Osteocyte (in vitro differentiated cells): ENCODE data around the gene SLC5A12. TPM values are rescaled to one million over a fixed set of nuclear protein-coding genes. Genes with fewer than 3 reads are reported as not detected.
"Not testable (repeated sequence)": the region's sequence is repeated elsewhere in the genome, so short reads cannot be mapped to it uniquely, and the experiment has no call there.

Experiments
- DNase-seq: peaks from one replicate; pipeline ENCODE4 v3.0.0; 2021; ENCODE audit warnings: mixed read lengths; ENCODE audit not compliant: unreplicated experiment; ENCODE audit errors: extremely low spot score
- H3K27ac Mint-ChIP-seq: one replicate; pipeline ENCODE4 v1.8.0; 2021; ENCODE audit warnings: mild to moderate bottlenecking, mixed read lengths; ENCODE audit not compliant: unreplicated experiment
- H3K27me3 Mint-ChIP-seq: one replicate; pipeline ENCODE4 v1.8.0; 2021; ENCODE audit warnings: mixed read lengths; ENCODE audit not compliant: unreplicated experiment
- H3K36me3 Mint-ChIP-seq: one replicate; pipeline ENCODE4 v1.8.0; 2021; ENCODE audit warnings: mixed read lengths; ENCODE audit not compliant: unreplicated experiment
- H3K4me1 Mint-ChIP-seq: one replicate; pipeline ENCODE4 v1.8.0; 2021; ENCODE audit warnings: mixed read lengths; ENCODE audit not compliant: unreplicated experiment
- H3K4me3 Mint-ChIP-seq: one replicate; pipeline ENCODE4 v1.8.0; 2021; ENCODE audit warnings: mild to moderate bottlenecking, moderate library complexity, mixed read lengths; ENCODE audit not compliant: unreplicated experiment
- H3K9me3 Mint-ChIP-seq: one replicate; pipeline ENCODE4 v1.8.0; 2021; ENCODE audit warnings: mixed read lengths; ENCODE audit not compliant: unreplicated experiment
- total RNA-seq: library from RNA; stranded (reverse); gene quantifications from 2 replicates; pipeline ENCODE4 v1.2.1, GENCODE V29; 2021
- TF ChIP-seq, protein P1 (sequence below): fragments of 200-600 bp; sonication (generic); IDR thresholded peaks from 2 replicates; pipeline ENCODE4 v1.5.0; 2021; ENCODE audit warnings: antibody characterized with exemption, mild to moderate bottlenecking, moderate library complexity

The SLC5A12 gene
- total RNA-seq, 1 donor from 2014 or later = 1.2 TPM

DNA sequence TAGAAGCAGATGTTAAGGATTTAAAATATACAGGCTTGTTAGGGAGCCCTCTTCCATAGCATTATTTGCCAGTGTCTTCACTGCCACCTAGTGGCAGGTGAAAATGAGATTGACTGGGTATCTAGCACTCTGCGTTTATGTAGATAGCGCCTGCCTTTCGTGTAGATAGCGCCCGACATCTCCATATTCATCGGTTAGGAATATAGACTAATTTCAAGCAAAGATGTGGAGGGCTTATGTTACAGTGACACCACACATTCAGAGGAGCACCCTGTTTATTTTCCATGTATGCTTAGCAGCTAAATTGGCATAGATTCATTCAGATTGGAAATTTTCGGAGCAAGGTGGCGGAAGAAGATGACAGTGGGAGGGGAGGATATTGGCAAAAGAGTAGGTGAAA lies 72.0 kb downstream of the SLC5A12 start:
- H3K27ac Mint-ChIP-seq = no peak overlapping the region
- TF ChIP-seq, protein P1, sequence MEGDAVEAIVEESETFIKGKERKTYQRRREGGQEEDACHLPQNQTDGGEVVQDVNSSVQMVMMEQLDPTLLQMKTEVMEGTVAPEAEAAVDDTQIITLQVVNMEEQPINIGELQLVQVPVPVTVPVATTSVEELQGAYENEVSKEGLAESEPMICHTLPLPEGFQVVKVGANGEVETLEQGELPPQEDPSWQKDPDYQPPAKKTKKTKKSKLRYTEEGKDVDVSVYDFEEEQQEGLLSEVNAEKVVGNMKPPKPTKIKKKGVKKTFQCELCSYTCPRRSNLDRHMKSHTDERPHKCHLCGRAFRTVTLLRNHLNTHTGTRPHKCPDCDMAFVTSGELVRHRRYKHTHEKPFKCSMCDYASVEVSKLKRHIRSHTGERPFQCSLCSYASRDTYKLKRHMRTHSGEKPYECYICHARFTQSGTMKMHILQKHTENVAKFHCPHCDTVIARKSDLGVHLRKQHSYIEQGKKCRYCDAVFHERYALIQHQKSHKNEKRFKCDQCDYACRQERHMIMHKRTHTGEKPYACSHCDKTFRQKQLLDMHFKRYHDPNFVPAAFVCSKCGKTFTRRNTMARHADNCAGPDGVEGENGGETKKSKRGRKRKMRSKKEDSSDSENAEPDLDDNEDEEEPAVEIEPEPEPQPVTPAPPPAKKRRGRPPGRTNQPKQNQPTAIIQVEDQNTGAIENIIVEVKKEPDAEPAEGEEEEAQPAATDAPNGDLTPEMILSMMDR = peak; percentile 83
- H3K36me3 Mint-ChIP-seq = no peaks in the 10 kb centered on the region
- peaks cover 33% of the 10 kb centered on the region for H3K27me3 Mint-ChIP-seq
- no peak for DNase-seq
- H3K9me3 Mint-ChIP-seq = no peaks in the 10 kb centered on the region
- H3K4me1 Mint-ChIP-seq = no peaks in the 10 kb centered on the region
- no peak overlapping the region for H3K4me3 Mint-ChIP-seq

DNA sequence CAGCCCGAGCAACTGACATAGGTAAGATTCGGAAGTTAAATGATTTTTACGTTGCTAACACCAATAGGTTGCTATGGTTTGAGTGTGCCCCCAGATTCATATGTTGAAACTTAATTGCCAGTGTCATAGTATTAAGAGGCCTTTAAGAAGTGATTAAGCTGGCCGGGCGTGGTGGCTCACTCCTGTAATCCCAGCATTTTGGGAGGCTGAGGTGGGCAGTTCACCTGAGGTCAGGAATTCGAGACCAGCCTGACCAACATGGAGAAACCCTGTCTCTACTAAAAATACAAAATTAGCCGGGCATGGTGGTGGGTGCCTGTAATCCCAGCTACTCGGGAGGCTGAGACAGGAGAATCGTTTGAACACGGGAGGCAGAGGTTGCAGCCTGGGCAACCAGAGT lies 78.5 kb downstream of the SLC5A12 start:
- H3K9me3 Mint-ChIP-seq, H3K4me3 Mint-ChIP-seq, H3K36me3 Mint-ChIP-seq, H3K27ac Mint-ChIP-seq, DNase-seq, H3K4me1 Mint-ChIP-seq: not testable (repeated sequence)
- peaks cover 29% of the 10 kb centered on the region for H3K27me3 Mint-ChIP-seq

DNA sequence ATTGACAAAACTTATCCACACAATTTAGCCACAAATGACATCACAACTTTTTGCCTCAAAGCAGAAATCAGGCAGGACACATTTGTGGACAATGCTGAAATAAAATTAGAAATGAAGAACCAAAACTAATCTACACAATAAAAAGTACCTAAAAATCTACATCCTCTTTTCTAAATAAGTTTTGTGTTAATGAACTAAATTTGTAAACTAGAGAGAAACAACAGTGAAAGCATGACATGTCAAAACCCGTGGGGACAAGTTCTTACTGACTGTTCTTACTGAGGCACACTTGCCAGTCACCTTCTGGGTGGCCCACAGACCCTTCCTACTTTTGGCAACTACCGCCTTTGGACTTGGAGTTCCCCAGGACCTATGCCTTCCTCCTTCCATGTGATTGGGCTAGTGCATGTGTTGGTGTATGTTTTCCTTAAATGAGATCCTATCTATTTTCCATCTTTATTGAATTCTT lies 89.1 kb downstream of the SLC5A12 start:
- H3K4me3 Mint-ChIP-seq = no peak overlapping the region
- TF ChIP-seq, protein P1 = no peak

DNA sequence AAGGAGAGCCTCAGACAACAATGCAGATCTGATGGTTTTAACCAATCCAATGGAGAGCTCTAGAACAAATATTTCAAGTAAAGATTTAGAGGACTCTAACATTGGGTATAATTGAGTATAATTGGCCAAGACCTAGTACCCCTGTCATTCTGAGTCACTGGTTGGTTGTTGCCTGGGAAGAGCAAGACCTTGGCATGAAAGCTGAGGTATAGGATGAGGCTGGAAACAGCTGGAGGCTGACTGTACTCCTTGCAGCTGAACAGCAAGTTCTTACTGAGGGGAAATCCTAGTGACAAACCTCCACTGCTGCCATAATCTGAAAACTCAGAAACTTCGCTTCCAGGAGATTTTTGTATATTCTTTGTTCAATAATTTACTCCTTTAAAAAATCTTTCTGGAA lies 95.5 kb downstream of the SLC5A12 start:
- no peak for DNase-seq
- H3K9me3 Mint-ChIP-seq = no peaks in the 10 kb centered on the region
- TF ChIP-seq, protein P1 = no peak

More for the DNA sequence above, 89.1 kb downstream of the SLC5A12 start:
- no peak for DNase-seq
- Mint-ChIP-seq H3K27ac (no peak overlapping the region), H3K4me1 (no peaks in the 10 kb centered on the region), H3K9me3 (no peaks in the 10 kb centered on the region), H3K36me3 (no peaks in the 10 kb centered on the region), H3K27me3 (no peaks in the 10 kb centered on the region)

DNA sequence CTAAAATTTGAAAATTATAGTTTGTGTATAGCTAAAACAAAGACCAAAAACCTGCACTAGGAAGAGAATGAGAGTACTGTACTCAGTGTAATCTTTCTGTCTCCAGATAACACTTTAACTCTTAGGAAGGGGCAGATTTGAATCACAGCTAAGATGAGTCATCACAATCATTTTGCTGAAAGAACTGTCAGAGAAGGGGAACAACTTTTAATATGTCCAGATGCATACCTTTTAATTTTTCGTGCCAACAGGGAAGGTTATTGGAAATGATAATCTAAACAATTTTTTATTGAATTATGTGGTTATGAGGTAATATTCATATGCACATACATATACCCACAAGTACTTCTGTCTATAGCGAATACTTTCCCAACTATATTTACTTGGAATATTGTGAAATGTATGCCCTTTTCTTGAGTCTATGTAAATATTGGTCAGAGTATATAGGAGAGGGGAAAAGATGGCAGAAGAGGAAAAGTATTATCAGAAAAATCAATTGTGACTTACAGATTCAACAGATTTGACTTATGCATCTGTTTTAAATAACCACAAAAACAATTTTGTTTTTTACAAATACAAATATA lies 98.7 kb downstream of the SLC5A12 start:
- H3K4me3 Mint-ChIP-seq = no peak overlapping the region

More for the DNA sequence above, 95.5 kb downstream of the SLC5A12 start:
- H3K4me1 Mint-ChIP-seq = peaks cover 5% of the 10 kb centered on the region
- no peaks in the 10 kb centered on the region for H3K36me3 Mint-ChIP-seq
- no peak overlapping the region for H3K27ac Mint-ChIP-seq
- no peaks in the 10 kb centered on the region for H3K27me3 Mint-ChIP-seq
- no peak overlapping the region for H3K4me3 Mint-ChIP-seq

More for the DNA sequence above, 98.7 kb downstream of the SLC5A12 start:
- Mint-ChIP-seq H3K4me1 (peaks cover 18% of the 10 kb centered on the region), H3K36me3 (no peaks in the 10 kb centered on the region), H3K27ac (no peak overlapping the region), H3K9me3 (no peaks in the 10 kb centered on the region), H3K27me3 (no peaks in the 10 kb centered on the region)
- DNase-seq = no peak
- TF ChIP-seq, protein P1 = no peak
